Uterus (tissue), 4 donors: ENCODE measurements around the gene BAHCC1. TPM values are rescaled to one million over a fixed set of nuclear protein-coding genes. Genes with fewer than 3 reads are reported as not detected.

Experiments
- DNase-seq, 2 donors: peaks; one replicate each; pipeline ENCODE4 v3.0.0-alpha.2; 2019 to 2020
- H3K27ac ChIP-seq, 2 donors: fragments of 200-600 bp; sonication (generic); 1 replicate in 1 of 2; 2 replicates in 1 of 2; pipeline ENCODE4 v1.5.1; 2016 to 2018
- H3K27me3 ChIP-seq, 2 donors: fragments of 200-600 bp; sonication (generic); one replicate each; pipeline ENCODE4 v1.5.1; 2018 to 2019; ENCODE audit warnings: control low read depth in 1 of 2
- H3K36me3 ChIP-seq, 2 donors: fragments of 200-600 bp; sonication (generic); one replicate each; pipeline ENCODE4 v1.5.1; 2019; ENCODE audit warnings: control low read depth in 1 of 2
- H3K4me1 ChIP-seq, 2 donors: fragments of 200-600 bp; sonication (generic); one replicate each; pipeline ENCODE4 v1.5.1; 2018 to 2019; ENCODE audit warnings: control low read depth in 1 of 2
- H3K4me3 ChIP-seq, 2 donors: fragments of 200-600 bp; sonication (generic); 1 replicate in 1 of 2; 2 replicates in 1 of 2; pipeline ENCODE4 v1.5.1; 2018 to 2019; ENCODE audit warnings: mild to moderate bottlenecking in 1 of 2
- H3K9me3 ChIP-seq, 2 donors: fragments of 200-600 bp; sonication (generic); one replicate each; pipeline ENCODE4 v1.5.1; 2019; ENCODE audit warnings: control low read depth in 1 of 2
- POLR2A ChIP-seq, 2 donors: fragments of 450-650 bp; IDR thresholded peaks; one replicate each; pipeline ENCODE4 v1.6.1; 2016; ENCODE audit warnings: antibody characterized with exemption in 2 of 2, mild to moderate bottlenecking in 1 of 2, moderate library complexity in 1 of 2
- intact Hi-C: fragments of 100-400 bp; cut with DNase I; formaldehyde crosslinking; loops from one replicate; pipeline ENCODE4 v1.15.1; 2023; ENCODE audit warnings: low total_unique reads
- total RNA-seq, 4 donors: library from RNA; depleted of rRNA in 3 of 4; stranded (reverse); fragments of >200 nt in 3 of 4; gene quantifications; one replicate each; pipeline versions ENCODE4 v1.1.0 to v1.2.4, GENCODE V29; 2014 to 2023
- TF ChIP-seq, protein P1 (sequence below), 4 experiments: fragments of 200-600 bp in 2 of 4; fragments of 450-650 bp in 2 of 4; sonication (generic) in 2 of 4; IDR thresholded peaks; one replicate each; pipeline ENCODE4 v1.5.1; 2016 to 2019; ENCODE audit warnings: antibody characterized with exemption in 4 of 4, mild to moderate bottlenecking in 2 of 4, moderate library complexity in 1 of 4
- donor health status: DM: yes; HTN: yes; CAD: no.

The BAHCC1 gene
- total RNA-seq, 4 donors from 2014 or later, result 1.5 to 34.1 (median 8.5) TPM

DNA sequence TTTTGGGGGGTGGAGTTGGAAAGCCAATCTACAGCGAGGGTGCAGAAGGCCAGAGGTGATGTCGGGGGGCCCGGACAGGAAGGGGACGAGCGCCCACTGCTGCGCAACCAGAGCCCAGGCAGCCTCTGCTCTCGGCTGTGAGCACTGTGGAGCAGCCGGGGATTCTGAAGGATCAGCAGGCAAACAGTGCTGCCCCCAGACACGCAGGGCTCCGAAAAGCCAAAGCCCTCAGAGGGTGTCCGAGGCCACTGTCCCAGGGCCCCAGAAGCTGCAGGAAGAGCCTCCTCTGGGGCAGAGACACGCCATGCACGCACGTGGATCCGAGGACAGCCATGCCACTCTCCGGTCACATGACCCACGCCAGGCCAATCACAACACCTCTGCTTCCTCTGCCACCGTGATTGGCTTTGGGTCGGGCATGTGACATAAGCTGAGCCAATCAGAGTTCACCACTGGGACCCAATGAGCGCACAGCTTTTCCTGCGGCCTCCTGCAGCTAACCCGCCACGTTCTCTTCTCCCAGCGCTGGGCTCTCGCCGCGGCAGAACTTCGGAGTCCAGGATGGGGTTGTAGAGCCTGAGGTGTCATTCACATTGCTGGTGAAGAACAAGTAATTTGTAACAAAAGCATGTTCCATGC lies 76.7 kb downstream of the BAHCC1 start:
- TF ChIP-seq POLR2A (IDR thresholded peaks at IDR 0.05), result peak in 1 of 2 donors; percentile 26
- TF ChIP-seq, protein P1, sequence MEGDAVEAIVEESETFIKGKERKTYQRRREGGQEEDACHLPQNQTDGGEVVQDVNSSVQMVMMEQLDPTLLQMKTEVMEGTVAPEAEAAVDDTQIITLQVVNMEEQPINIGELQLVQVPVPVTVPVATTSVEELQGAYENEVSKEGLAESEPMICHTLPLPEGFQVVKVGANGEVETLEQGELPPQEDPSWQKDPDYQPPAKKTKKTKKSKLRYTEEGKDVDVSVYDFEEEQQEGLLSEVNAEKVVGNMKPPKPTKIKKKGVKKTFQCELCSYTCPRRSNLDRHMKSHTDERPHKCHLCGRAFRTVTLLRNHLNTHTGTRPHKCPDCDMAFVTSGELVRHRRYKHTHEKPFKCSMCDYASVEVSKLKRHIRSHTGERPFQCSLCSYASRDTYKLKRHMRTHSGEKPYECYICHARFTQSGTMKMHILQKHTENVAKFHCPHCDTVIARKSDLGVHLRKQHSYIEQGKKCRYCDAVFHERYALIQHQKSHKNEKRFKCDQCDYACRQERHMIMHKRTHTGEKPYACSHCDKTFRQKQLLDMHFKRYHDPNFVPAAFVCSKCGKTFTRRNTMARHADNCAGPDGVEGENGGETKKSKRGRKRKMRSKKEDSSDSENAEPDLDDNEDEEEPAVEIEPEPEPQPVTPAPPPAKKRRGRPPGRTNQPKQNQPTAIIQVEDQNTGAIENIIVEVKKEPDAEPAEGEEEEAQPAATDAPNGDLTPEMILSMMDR (IDR thresholded peaks at IDR 0.05), result peak; percentile 73 to 83 (median 78)
- intact Hi-C loops, result no loop called here
- peak; percentile 88 to 93 for DNase-seq
- no peaks in the 10 kb centered on the region for H3K9me3 ChIP-seq
- peak overlapping the region; percentile 16 to 20 for H3K4me3 ChIP-seq
- H3K27ac ChIP-seq, result peak overlapping the region; percentile 33 to 52
- no peaks in the 10 kb centered on the region for H3K4me1 ChIP-seq
- no peaks in the 10 kb centered on the region for H3K27me3 ChIP-seq
- H3K36me3 ChIP-seq, result no peaks in the 10 kb centered on the region

DNA sequence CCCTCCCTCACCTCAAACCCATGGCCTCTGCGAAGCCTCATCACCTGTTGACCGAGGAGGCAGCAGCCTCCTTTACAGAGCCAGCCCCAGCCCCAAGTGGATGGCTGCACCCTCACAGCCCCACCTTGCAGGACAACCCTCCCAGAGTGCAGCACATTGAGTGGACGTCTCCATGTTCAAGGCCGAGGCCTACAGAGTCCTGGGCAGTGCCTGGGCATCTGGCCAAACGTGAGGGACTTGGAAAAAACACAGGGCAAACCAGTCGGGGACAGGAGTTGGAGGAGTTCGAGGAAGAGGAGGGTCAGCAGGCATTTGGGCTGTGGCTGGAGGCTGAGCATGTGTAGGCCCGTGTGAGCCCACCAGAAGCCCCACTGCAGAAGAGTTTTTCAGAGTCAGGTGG lies 77.8 kb downstream of the BAHCC1 start:
- Histone ChIP-seq H3K9me3 (no peaks in the 10 kb centered on the region), H3K27me3 (no peaks in the 10 kb centered on the region)
- intact Hi-C loops, result no loop called here

DNA sequence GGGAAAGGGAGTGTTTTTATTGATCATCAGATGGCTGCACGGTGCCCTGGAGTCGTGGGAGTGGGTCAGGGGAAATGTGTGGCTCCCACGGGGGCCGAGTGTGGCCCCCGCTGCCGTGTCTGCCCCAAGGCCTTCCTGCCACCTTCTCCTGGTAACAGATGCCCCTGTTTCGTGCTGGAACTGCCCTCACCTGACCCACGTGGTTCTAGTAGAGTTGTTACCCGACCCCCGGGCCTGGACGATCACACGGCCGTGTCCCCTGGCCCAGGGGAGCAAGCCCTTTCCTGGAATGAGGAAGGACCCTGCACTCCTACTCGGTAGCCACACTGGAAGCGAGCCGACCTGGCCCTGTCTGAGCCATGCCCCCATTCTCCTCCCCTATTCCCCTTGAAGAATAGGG lies 79.7 kb downstream of the BAHCC1 start:
- Histone ChIP-seq H3K9me3 (no peaks in the 10 kb centered on the region), H3K27ac (no peak overlapping the region), H3K27me3 (no peaks in the 10 kb centered on the region), H3K4me1 (no peaks in the 10 kb centered on the region), H3K36me3 (no peaks in the 10 kb centered on the region), H3K4me3 (no peak overlapping the region)
- TF ChIP-seq POLR2A (IDR thresholded peaks at IDR 0.05), result no peak
- TF ChIP-seq, protein P1 (IDR thresholded peaks at IDR 0.05), result no peak
- intact Hi-C loops, result no loop called here
- DNase-seq, result no peak

More for the DNA sequence above, 77.8 kb downstream of the BAHCC1 start:
- Histone ChIP-seq H3K27ac (no peak overlapping the region), H3K4me3 (no peak overlapping the region), H3K4me1 (no peaks in the 10 kb centered on the region), H3K36me3 (no peaks in the 10 kb centered on the region)
- DNase-seq, result no peak
- TF ChIP-seq, protein P1 (IDR thresholded peaks at IDR 0.05), result no peak
- no peak for TF ChIP-seq POLR2A (IDR thresholded peaks at IDR 0.05)

- intact Hi-C loops, result no loop called here
- H3K4me1 ChIP-seq, result peaks cover 0 to 5% of the 10 kb centered on the region in 2 donors
- no peaks in the 10 kb centered on the region for H3K9me3 ChIP-seq
- H3K36me3 ChIP-seq, result no peaks in the 10 kb centered on the region
- no peak for DNase-seq
- TF ChIP-seq, protein P1 (IDR thresholded peaks at IDR 0.05), result no peak
- no peak for TF ChIP-seq POLR2A (IDR thresholded peaks at IDR 0.05)
- H3K4me3 ChIP-seq, result no peak overlapping the region
- H3K27ac ChIP-seq, result no peak overlapping the region
- no peaks in the 10 kb centered on the region for H3K27me3 ChIP-seq
Observed at GRCh38 chr17:81476097-81476496, 80.8 kb downstream of the BAHCC1 start.

DNA sequence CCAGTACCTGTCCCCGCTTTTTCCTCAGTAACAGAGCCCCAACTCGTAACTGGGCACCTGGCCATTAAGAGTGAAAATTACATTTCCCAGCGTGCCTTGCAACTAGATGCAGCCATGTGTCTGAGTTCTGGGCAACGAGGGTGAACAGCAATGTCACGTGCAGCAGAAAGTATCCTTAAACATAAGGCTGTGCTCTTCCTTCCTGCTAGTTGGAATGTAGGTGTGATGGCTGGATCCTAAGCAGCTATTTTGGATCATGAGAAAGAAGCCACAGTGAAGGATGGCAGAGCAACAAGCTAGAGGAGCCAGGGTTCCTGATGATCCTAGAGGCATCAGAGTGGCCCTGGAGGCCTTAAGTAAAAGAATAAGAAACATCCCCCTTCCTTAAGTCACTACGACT lies 81.4 kb downstream of the BAHCC1 start:
- no peak overlapping the region for H3K4me3 ChIP-seq
- intact Hi-C loops, result no loop called here
- H3K27ac ChIP-seq, result no peak overlapping the region
- H3K36me3 ChIP-seq, result no peaks in the 10 kb centered on the region
- H3K9me3 ChIP-seq, result no peaks in the 10 kb centered on the region
- peaks cover 0 to 10% of the 10 kb centered on the region in 2 donors for H3K4me1 ChIP-seq
- no peak for DNase-seq
- TF ChIP-seq POLR2A (IDR thresholded peaks at IDR 0.05), result no peak
- TF ChIP-seq, protein P1 (IDR thresholded peaks at IDR 0.05), result no peak
- H3K27me3 ChIP-seq, result no peaks in the 10 kb centered on the region
